Measurements from ENCODE around the gene SNX18.

GRCh38 chr5:54589786-54590185 is 72.2 kb downstream of the SNX18 start:
- TF ChIP-seq CTCF (conservative IDR thresholded peaks at IDR 0.05) (no peak), ZFX (IDR thresholded peaks at IDR 0.05) (no peak)

Data from C4-2B (cell line).